GM19351 (cell line): ENCODE data around the gene FAIM.
A peak's percentile ranks its signal among the peaks of the same experiment; 100 is the strongest.
"Not testable (repeated sequence)": the region's sequence is repeated elsewhere in the genome, so short reads cannot be mapped to it uniquely, and the experiment has no call there.

ENCODE experiments used
- ATAC-seq: cut with Tn5 transposase; IDR thresholded peaks from one replicate; pipeline ENCODE4 v1.9.1; 2021; ENCODE audit warnings: mild to moderate bottlenecking, moderate library complexity; ENCODE audit not compliant: unreplicated experiment

Gene FAIM, protein sequence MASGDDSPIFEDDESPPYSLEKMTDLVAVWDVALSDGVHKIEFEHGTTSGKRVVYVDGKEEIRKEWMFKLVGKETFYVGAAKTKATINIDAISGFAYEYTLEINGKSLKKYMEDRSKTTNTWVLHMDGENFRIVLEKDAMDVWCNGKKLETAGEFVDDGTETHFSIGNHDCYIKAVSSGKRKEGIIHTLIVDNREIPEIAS

DNA sequence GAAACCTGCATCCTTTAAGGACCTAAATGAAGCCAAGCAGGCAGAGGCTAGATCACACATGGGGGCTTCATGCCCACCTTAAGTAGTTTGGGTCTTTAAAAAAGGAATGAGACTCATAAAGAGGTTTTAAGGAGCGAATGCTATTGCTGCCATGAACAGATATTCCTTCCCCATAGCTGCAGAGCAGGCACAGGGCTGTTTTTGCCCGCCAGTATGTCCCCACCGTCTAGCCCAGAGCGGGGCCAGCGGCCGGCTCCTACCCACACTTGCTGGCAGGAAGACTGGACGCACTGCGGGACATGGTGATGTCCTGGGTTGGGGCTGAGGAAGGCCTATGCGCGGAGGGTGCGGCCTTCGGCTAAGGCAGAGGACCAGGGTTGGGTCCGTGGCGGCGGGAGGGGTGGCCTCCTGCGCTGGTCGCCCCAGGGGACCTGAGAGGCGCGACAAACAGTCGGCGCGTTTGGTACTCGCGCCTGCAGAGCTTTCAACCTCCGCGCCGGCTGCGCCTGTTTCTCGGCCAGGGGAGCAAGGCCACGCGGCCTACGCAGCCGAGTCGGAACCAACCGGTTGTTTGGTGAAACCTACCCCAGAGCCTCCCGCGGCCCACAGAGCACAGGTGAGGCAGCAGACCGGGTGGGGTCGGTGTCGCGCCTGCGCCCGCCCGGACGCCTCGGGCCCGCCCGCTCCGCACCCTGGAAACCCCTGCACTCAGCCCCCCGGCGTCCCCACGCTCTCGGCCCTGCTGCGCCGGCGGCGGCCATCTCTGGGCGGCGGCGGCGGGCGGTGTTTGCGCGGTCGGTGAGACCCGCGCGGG is at the start of gene FAIM:
Gene FAIM, plus strand, starts transcription at position 450 of the 814 bp plus-strand sequence. CDS start 10,956 bp downstream, outside the sequence.
- ATAC-seq = peak; percentile 73

DNA sequence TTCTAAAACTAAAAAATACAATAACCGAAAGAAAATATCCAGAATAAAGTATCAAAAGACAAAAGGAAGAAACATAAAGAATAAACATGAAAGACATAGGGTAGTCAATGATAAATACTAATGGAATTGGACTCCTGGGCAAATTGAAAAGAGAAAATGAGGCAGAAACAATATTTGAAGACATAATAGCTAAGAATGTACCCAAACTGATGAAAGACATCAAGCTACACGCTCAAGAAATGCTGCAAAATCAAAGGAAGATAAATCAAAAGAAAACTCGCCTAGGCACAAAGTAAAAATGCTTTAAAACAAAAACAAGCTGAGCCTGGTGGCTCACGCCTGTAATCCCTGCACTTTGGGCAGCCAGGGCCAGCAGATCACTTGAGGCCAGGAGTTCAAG is 49.4 kb upstream of the FAIM start:
- ATAC-seq = no peak

DNA sequence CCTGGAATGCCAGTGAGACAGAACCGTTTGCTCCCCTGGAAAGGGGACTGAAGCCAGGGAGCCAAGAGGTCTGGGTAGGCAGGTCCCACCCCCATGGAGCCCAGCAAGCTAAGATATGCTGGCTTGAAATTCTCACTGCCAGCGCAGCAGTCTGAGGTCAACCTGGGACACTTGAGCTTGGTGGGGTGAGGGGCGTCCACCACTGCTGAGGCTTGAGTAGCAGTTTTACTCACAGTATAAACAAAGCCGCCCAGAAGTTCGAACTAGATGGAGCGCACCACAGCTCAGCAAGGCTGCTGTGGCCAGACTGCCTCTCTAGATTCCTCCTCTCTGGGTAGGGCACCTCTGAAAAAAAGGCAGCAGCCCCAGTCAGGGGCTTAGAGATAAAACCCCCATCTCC is 48.1 kb upstream of the FAIM start:
- ATAC-seq = no peak

DNA sequence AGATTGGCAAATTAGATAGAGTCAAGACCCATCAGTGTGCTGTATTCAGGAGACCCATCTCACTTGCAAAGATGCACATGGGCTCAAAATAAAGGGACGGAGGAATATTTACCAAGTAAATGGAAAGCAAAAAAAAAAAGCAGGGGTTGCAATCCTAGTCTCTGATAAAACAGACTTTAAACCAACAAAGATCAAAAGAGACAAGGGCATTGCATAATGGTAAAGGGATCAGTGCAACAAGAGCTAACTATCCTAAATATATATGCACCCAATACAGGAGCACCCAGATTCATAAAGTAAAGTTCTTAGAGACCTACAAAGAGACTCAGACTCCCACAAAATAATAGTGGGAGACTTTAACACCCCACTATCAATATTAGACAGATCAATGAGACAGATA is 45.7 kb upstream of the FAIM start:
- not testable (repeated sequence) for ATAC-seq

DNA sequence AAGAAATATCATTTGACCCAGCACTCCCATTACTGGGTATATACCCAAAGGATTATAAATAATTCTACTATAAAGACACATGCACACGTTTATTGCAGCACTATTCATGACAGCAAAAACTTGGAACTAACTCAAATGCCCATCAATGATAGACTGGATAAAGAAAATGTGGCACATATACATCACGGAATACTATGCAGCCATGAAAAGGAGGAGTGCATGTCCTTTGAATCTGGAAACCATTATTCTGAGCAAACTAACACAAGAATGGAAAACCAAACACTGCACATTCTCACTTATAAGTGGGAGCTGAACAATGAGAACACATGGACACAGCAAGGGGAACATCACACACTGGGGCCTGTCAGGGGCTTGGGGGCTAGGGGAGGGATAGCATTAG is 42.3 kb upstream of the FAIM start:
- ATAC-seq = not testable (repeated sequence)

DNA sequence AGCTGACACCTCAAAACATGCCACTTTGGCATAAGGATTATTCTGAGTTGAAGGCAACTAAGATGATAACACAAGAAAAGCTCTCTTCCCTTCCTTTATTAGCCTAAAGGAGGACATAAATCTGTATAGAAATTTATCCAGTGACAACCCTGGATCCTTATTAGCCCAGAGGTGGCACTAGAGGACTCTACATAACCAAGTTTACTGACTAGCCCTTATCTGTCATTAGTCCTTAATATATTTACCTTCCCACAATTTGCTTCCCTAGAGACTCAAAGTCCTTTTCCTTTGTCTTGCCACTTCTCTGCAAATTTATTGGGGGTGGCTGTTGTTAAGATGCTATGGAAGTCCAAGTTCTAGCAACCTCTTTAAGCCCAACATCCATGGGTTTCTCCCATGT is 41.2 kb upstream of the FAIM start:
- no peak for ATAC-seq

DNA sequence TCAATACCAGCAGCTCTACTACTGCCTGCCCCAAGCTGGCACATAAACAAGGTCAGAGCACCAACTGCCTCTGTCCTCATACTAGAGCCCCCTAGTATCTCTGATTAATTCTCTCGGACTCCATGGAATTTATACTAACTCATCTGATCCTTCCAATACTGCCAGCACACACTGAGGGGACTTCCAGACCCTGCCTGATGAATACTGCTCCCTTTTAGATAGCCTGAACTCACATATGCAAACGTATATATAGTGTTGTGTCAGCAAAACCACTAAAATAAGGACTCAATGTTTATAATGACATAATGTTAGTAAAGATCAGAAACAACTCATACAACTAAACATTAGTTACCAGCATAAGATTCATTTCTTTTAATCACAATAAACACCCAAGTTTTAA is 39.5 kb upstream of the FAIM start:
- no peak for ATAC-seq

DNA sequence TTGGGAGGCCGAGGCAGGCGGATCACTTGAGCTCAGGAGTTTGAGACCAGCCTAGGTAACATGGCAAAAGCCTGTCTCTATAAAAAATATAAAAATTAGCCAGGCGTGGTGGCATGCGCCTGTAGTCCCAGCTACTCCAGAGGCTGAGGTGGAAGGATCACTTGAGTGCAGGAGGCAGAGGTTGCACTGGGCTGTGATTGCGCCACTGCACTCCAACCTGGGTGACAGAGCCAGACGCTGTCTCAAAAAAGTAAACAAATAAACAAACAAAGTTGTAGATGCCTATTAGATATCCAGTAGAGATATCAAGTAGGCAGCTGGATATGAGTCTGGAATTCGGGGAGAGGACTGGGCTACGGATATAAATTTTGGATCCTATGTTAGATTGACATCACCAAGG is 38.9 kb upstream of the FAIM start:
- not testable (repeated sequence) for ATAC-seq

DNA sequence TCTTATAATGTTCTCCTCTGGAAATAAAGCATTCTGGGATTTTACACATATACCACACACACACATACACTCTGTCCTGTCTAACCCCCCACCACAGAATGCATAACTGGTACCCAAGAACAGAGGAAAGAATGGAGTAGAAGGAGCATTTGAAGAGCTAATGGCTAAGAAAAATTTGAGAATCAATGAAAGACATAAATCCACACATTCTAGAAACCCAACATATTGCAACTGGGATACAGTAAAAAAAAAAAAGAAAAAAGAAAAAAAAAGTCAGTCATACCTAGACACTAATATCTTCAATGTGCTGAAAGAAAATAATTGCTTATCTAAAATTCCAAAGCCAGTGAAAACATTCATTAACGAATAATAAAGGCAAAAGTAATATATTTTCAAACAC is 35.4 kb upstream of the FAIM start:
- ATAC-seq = no peak

DNA sequence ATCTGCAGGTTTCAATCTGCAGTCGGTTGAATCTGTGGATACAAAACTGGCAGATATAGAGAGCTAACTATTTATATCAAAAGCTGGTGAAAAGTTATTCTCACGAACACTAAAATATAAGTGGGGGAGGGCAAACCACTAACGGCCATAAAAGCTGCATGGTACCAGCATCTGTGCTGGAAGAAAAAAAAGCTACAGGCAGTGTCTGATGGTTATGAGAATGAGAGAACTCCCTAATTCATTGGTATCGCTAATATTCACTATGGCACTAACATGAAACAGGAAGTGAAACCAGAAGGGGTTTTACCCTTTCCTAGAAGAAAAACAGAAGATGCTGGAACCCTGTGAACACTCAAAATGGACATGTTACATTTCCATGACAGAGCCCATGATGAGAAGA is 30.4 kb upstream of the FAIM start:
- ATAC-seq = peak; percentile 84

DNA sequence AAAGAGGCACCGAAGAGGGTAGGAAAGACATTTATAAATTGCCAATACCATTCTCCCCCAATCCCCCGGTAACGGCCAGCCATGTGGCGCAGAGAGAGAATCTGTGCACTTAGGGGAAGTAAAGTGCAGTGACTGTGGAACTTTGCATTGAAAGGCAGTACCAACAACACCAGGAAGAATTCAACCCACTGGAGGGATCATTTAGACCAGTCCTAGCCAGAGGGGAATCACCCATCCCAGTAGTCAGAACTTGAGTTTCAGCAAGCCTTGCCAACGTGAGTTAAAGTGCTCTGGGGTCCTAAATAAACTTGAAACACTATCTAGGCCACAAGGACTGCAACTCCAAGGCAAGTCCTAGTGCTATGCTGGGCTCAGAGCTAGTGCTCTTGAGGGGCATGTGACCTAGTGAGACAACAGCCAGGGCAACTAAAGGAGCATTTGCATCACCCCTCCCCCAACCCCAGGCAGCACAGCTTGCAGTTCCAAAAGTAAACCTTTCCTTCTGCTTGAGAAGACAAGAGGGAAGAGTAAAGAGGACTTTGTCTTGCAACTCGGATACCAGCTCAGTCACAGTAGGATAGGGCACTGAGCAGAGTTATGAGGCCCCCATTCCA is 29.5 kb upstream of the FAIM start:
- no peak for ATAC-seq

DNA sequence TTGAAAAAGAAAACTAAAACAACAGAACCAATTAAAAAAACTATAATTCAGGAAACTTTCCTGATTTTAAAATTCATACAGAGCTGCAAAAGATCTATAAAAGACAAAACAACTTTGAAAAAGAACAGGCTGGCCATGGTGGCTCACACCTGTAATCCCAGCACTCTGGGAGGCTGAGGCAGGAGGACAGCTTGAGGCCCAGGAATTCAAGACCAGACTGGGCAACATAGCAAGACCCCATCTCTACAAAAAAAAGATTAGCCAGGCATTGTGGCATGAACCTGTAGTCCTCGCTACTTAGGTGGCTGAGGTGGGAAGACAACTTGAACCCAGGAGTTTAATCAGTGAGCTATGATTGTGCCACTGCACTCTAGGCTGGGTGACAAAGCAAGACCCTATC is 21.2 kb upstream of the FAIM start:
- no peak for ATAC-seq

DNA sequence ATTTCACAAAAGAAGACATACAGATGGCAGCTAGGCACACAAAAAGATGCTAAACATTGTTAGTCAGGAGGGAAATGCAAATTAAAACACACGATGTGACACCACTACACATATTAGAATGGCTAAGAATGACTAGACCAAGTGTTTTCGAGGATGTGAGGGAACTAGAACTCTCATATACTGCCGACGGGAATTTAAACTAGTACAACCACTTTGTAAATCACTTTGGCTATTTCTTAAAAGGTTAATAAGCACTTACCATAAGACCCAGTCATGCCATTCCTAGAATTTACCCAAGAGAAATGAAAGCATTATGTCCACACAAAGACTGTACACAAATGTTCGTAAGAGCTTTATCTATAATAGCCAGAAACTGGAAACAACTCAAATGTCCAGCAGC is 20.1 kb upstream of the FAIM start:
- no peak for ATAC-seq

DNA sequence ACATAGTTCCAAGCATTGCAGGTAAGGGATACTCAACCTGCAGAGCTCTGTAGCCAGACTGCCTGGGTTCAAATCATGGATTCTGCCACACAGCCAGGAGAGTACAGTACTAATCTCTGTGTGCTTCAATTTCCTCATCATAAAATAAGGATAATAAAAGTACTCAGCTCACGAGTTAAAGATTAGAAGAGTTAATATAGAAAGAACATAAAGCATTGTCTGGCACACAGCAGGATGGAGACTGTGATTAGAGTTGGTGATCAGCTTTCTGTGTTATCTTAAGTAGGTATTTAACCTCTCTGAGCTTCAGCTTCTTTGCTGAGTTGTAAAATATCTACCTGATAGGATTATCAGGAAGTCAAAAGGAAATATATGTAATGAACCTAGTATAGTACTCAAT is 17.2 kb upstream of the FAIM start:
- no peak for ATAC-seq

DNA sequence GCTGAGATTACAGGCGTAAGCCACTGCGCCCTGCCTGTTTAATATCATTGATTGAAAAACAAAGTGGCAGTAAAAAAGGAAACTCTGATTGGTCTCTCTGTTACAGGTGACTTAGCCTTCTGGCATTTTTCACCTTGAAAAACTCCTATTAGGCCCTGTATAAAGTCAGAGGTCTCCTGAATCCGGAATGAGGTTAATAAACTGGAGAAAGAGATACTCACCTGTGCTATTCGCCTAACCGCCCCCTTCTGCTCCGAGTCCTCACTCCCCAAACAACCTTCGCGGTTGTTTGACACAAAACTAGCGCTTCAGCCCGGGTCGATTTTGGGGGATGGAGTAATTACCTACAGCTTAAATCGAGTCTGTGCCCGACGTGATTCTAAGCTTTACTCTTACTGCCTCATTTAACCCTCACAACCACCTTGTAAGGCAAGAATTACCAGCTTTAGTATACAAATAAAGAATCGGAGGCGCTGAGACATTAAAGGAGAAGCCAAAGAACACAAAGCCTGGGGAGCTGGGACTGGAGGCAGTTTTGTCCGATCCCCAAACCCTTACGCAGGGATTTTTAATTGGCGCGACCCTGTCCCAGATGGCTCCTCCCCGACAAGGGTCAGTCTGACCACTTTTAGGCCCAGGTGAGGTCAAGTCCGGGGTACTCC is 15.0 kb upstream of the FAIM start:
- ATAC-seq = no peak

DNA sequence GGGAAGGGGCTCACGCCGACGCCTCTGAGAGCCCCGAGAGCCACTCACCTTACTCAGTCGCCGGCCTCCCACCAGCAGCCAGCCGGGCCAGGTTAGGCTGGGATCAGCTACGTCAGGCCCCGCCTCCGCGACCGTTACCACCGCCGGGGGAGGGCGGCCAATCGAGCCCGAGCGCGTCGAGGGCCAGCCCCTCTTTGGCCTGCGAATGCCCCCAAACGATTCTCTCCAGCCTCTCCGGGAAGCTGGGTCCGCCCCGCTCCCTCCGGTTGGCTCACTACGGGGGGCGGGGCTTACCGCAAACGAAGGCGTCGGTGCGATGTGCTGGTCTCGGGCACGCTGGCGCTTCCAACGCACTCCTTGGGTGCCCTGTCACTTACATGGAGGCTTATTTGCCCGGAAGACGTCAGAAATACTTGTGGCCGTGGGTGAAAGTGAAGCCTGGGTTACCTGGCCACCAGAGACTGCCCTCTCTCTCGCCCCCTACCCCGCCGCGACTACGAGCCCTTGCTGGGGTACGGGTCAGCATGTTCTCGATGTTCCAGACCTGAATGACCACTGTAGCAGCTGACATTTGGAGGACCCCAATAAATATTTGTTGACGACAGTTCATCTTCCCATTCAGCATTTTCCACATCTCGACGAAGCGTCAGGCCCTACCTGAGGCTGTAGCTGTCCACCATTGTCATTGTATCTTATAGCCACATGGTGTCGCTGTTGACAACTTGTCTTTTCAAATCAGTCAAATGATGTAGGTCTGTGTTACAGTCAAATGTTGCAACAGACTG is 14.2 kb upstream of the FAIM start, which contains the start of gene CEP70:
Gene CEP70, minus strand, starts transcription at position 111 of the 785 bp plus-strand sequence. CDS start 21,333 bp downstream, outside the sequence.
- peak; percentile 82 for ATAC-seq

DNA sequence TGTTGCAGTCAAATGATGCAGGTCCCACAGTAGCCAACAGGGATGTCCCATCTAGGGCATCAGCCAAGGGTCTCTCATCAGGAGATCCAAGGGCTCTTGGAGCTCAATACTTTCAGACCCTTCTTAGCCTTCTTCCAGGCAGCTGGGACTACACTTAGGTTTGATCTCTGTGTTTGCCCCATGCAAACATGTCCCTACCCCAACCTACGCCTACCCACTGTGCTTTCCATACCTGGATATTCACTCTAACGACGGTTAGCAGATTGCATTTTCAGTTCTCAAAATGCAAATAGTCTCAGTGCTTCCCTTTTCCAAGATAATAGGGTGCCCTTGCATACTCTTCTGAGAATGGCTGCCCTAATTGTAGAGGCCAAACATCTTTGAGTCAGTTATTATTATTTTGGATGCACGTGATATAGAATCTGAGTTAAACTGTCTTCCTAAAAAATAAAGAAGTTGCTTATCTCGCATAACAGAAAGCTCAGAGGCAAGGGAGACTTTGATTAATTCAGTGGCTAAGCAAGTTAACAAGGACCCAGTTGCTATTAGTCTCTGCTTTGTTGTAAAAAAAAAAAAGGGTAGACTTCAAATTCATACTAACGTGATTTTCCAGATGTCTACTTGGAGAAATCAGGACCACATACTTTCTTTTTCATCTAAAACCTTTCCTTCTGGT is 13.5 kb upstream of the FAIM start:
- ATAC-seq = peak; percentile 7

DNA sequence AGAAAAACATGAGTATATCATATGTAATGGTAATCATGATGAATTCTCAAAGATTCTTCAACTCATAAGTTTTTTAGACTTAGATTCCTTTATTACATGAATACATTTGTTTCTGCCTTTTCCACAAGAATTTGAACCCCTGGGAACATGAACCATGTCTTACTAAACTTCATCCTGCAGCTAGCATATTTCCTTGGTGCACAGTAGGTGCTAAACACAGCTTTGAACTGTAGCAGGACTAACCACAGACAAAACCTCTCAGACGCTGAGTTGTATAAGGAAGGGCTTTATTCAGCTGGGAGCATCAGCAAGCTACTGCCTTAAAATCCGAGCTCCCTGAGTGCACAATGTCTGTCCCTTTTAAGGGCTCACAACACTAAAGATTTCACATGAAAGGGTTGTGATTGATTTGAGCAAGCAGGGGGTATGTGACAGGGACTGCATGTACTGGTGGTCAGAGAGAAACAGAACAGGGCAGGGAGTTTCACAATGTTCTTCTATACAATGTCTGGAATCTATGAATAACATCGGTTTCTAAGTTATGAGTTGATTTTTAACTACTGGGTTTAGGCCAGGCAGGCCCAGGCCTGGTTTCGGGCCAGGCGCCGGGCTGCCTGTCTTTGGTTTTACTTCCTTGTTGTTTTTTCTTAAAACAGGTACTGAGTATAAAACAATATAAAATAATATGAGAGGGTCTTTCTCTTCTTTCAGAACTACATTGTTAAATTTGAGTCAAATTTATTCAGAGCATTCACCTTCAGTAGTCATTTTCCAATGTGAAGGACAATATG is 11.2 kb upstream of the FAIM start:
- ATAC-seq = not testable (repeated sequence)

DNA sequence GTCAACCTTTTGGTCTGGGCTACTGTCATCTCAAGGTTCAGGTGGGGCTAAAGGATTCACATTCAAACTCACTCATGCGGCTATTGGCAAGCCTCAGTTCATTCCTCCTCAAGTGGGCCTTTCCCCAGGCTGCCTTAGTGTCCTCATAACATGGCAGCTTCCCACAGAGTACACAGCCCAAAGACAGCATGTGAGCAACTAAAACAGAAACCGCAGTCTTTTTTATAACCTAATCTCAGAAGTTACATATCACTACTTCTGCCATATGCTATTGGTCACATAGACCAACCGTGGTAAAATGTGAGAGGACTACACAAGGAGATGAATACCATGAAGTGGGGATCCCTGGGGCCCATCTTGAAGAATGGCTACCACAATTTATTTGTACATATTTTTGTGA is 10.0 kb upstream of the FAIM start:
- ATAC-seq = no peak
